Measurements from ENCODE around the gene KIRREL3. TPM values are rescaled to one million over a fixed set of nuclear protein-coding genes. Genes with fewer than 3 reads are reported as not detected.

KIRREL3 gene
- total and polyA plus RNA-seq, 9 donors: 0.25 to 5.3 (median 0.48) TPM

DNA sequence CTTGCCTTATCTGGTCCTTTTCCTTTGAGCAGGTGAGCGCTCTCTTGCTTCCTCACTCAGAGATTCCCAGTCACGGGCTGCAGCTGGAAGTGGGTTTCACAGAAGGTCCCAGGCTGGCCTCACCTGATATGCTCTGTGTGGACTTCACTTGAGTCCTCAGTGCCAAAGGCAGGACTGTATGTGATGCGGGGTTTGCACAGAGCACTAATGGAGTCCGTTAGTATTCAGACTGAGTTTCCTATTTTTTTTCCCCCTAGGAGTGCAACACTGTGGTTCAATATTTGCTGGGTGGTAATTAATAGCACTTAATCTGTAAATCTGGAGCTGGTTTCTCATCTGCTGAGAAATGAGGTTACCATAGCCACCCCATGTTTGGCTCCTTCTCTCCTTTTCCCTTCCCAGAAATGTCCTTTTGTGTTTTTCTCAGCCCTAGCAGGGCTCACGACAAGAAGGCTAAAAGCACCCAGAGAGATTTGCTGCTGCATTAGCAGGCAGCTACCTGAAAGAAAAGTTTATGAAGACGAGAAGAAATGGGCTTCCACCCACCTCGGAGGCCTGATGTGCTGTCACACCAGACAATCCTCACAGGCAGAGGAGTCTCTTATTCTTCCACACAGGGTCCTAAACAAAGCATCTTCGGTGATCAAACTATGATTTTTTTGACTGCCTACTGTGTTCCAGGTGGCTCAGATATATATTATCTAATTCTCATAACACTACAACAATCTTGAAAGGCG is 262.1 kb downstream of the KIRREL3 start:
- TF ChIP-seq, protein P1, sequence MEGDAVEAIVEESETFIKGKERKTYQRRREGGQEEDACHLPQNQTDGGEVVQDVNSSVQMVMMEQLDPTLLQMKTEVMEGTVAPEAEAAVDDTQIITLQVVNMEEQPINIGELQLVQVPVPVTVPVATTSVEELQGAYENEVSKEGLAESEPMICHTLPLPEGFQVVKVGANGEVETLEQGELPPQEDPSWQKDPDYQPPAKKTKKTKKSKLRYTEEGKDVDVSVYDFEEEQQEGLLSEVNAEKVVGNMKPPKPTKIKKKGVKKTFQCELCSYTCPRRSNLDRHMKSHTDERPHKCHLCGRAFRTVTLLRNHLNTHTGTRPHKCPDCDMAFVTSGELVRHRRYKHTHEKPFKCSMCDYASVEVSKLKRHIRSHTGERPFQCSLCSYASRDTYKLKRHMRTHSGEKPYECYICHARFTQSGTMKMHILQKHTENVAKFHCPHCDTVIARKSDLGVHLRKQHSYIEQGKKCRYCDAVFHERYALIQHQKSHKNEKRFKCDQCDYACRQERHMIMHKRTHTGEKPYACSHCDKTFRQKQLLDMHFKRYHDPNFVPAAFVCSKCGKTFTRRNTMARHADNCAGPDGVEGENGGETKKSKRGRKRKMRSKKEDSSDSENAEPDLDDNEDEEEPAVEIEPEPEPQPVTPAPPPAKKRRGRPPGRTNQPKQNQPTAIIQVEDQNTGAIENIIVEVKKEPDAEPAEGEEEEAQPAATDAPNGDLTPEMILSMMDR (IDR thresholded peaks at IDR 0.05): no peak
- TF ChIP-seq EP300 (IDR thresholded peaks at IDR 0.05): no peak
- TF ChIP-seq POLR2A (IDR thresholded peaks at IDR 0.05): no peak
- Histone ChIP-seq H3K36me3 (no peaks in the 10 kb centered on the region), H3K9me3 (no peaks in the 10 kb centered on the region), H3K27me3 (no peaks in the 10 kb centered on the region), H3K27ac (no peak overlapping the region), H3K4me1 (ENCODE audit: insufficient read depth) (no peaks in the 10 kb centered on the region), H3K4me3 (no peak overlapping the region)
- WGBS, 3 donors: 62 to 68% (median 64%) methylated on average over 9 of the region's 9 CpGs
- DNase-seq: no peak
- intact Hi-C loops (cut with DNase I): no loop called here

DNA sequence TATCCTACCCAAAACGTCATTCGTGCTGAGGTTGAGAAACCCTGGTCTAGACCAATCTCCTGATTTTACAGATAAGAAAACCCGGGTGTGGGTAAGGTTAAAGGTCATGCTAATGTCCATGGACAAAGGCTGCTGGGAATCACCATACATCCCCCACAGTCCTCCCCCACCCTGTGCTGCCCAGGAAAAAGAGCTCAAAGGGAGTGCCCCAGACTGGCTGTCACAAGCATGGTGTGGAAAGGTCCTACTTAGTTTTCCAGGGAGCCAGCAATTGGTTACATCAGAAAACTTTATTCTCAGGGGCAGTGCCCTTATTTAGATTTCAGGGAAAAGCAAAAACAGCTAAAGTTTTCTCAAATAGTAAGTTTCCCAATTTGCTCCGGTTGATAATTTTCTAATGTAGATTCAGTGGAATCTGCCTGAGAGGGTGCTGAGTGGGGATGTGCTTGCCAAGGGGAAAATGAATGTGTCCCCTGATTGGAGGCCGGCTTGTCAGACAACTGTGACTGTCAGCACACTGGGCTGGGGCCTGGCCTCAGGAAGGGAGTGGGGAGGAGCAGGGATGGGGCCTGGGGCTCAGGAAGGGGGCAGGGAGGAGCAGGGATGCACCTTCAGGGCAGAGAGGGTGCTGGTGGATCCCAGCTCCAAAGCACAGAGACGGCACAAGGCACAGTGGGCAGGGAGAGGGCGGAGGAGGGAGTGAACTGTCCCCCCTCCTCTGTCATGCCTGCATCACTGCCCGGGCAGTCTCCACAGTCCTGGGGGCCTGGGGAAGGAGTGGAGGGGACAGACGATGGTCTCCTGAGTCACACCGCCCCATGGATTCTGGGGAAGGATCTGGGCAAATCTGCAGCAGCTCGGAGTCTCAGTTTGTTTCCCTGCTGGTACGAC is 263.6 kb downstream of the KIRREL3 start:
- Histone ChIP-seq H3K4me3 (no peak overlapping the region), H3K9me3 (no peaks in the 10 kb centered on the region), H3K4me1 (ENCODE audit: insufficient read depth) (no peaks in the 10 kb centered on the region), H3K27me3 (no peaks in the 10 kb centered on the region), H3K36me3 (no peaks in the 10 kb centered on the region), H3K27ac (no peak overlapping the region)
- no peak for DNase-seq
- WGBS, 3 donors: 61 to 75% (median 64%) methylated on average over 11 to 12 of the region's 12 CpGs
- TF ChIP-seq, protein P1 (IDR thresholded peaks at IDR 0.05): no peak
- TF ChIP-seq POLR2A (IDR thresholded peaks at IDR 0.05) (no peak), EP300 (IDR thresholded peaks at IDR 0.05) (no peak)
- intact Hi-C loops (cut with DNase I): no loop called here

DNA sequence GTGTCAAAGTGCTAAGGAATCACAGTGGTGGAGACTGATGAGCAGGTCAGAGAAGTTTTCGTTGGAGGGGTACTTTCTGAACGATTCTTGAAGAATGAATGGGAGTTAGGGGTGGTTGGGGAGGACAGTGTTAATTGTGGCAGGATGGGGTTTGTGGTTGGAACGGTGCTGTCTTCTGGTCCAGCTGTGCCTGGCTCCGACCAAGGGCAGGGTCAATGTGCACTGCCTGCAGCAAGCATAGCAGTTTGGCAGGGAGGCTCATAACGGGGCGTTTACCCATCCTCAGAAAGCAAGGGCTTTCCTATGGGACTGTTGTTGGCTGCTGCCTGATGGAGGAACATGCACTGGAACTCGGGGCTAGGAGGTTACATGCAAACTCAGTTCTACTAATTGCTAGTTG is 265.8 kb downstream of the KIRREL3 start:
- no peaks in the 10 kb centered on the region for H3K36me3 ChIP-seq
- H3K4me3 ChIP-seq: no peak overlapping the region
- H3K4me1 ChIP-seq (ENCODE audit: insufficient read depth): no peaks in the 10 kb centered on the region
- WGBS, 3 donors: 40 to 57% (median 47%) methylated on average over 7 of the region's 7 CpGs
- TF ChIP-seq EP300 (IDR thresholded peaks at IDR 0.05) (no peak), POLR2A (IDR thresholded peaks at IDR 0.05) (no peak)
- TF ChIP-seq, protein P1 (IDR thresholded peaks at IDR 0.05): no peak
- H3K27ac ChIP-seq: no peak overlapping the region
- DNase-seq: no peak
- H3K9me3 ChIP-seq: no peaks in the 10 kb centered on the region
- no peaks in the 10 kb centered on the region for H3K27me3 ChIP-seq
- intact Hi-C loops (cut with DNase I): no loop called here

DNA sequence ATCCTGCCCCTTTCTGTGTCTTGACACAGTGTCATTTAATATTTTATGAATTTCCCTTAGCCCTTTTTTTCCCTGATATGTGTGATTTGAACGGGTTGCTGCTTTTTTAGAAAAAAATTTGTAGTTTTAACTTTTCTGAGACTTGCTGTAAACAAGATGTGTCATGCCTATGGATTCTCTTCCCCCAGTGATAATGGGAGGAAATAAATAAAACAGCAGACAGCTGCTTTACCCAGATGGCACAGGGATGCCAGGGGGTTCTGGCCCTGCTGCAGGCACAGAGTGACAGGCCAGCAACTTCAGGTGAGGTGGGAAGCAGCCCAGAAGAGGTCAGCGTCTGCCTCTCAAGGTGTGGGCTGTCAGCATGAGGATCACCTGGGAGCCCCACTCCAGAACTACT is 266.9 kb downstream of the KIRREL3 start:
- H3K36me3 ChIP-seq: no peaks in the 10 kb centered on the region
- no peaks in the 10 kb centered on the region for H3K9me3 ChIP-seq
- WGBS, 3 donors: 36 to 57% (median 38%) methylated on average over 2 of the region's 2 CpGs
- H3K27ac ChIP-seq: no peak overlapping the region
- no peak overlapping the region for H3K4me3 ChIP-seq
- H3K27me3 ChIP-seq: no peaks in the 10 kb centered on the region
- intact Hi-C loops (cut with DNase I): no loop called here
- no peak for DNase-seq
- no peaks in the 10 kb centered on the region for H3K4me1 ChIP-seq (ENCODE audit: insufficient read depth)
- TF ChIP-seq, protein P1 (IDR thresholded peaks at IDR 0.05): no peak
- TF ChIP-seq POLR2A (IDR thresholded peaks at IDR 0.05): no peak
- TF ChIP-seq EP300 (IDR thresholded peaks at IDR 0.05): no peak

Data from ovary (tissue), 9 donors.